H9 (cell line): ENCODE measurements around the gene CBLN3. TPM values are rescaled to one million over a fixed set of nuclear protein-coding genes. Genes with fewer than 3 reads are reported as not detected.

Source experiments
- DNase-seq: peaks from one replicate; pipeline ENCODE4 v3.0.0-alpha.2; 2017
- H2AFZ ChIP-seq: one replicate; pipeline ENCODE4 v1.6.1; 2013; ENCODE audit warnings: mild to moderate bottlenecking, low read length, control low read depth, moderate library complexity
- H2AK5ac ChIP-seq: 2 replicates; pipeline ENCODE4 v1.6.1; 2013; ENCODE audit warnings: low read length, control low read depth, mixed read lengths; ENCODE audit not compliant: insufficient read length
- H2BK120ac ChIP-seq: one replicate; pipeline ENCODE4 v1.6.1; 2013; ENCODE audit warnings: low read depth, mild to moderate bottlenecking, low read length, control low read depth, inconsistent platforms; ENCODE audit not compliant: poor library complexity, severe bottlenecking
- H2BK12ac ChIP-seq: 2 replicates; pipeline ENCODE4 v1.6.1; 2013; ENCODE audit warnings: low read length, control low read depth, mixed read lengths, low read depth; ENCODE audit not compliant: insufficient read length
- H2BK15ac ChIP-seq: 2 replicates; pipeline ENCODE4 v1.6.1; 2013; ENCODE audit warnings: low read depth, low read length, control low read depth
- H2BK20ac ChIP-seq: one replicate; pipeline ENCODE4 v1.6.1; 2013; ENCODE audit warnings: low read depth, mild to moderate bottlenecking, low read length, control low read depth, inconsistent platforms; ENCODE audit not compliant: poor library complexity, severe bottlenecking
- H2BK5ac ChIP-seq: 2 replicates; pipeline ENCODE4 v1.6.1; 2013; ENCODE audit warnings: low read length, control low read depth, mixed read lengths; ENCODE audit not compliant: insufficient read length
- H3K14ac ChIP-seq: 2 replicates; pipeline ENCODE4 v1.6.1; 2013; ENCODE audit warnings: low read length, control low read depth; ENCODE audit not compliant: insufficient read depth
- H3K18ac ChIP-seq: 2 replicates; pipeline ENCODE4 v1.6.1; 2013; ENCODE audit warnings: low read depth, mild to moderate bottlenecking, mixed read lengths, low read length, control low read depth; ENCODE audit not compliant: insufficient read length
- H3K23ac ChIP-seq: 2 replicates; pipeline ENCODE4 v1.6.1; 2013; ENCODE audit warnings: low read length, control low read depth, mixed read lengths, low read depth; ENCODE audit not compliant: insufficient read length
- H3K23me2 ChIP-seq: 2 replicates; pipeline ENCODE4 v1.6.1; 2013; ENCODE audit warnings: low read depth, mild to moderate bottlenecking, mixed read lengths, low read length, control low read depth; ENCODE audit not compliant: insufficient read length, poor library complexity, severe bottlenecking
- H3K27ac ChIP-seq: 2 replicates; pipeline ENCODE4 v1.5.1; 2013; ENCODE audit warnings: low read length, control low read depth, mixed read lengths, low read depth; ENCODE audit not compliant: insufficient read length
- H3K27me3 ChIP-seq: 2 replicates; pipeline ENCODE4 v1.6.1; 2013; ENCODE audit warnings: low read length, control low read depth, inconsistent platforms; ENCODE audit not compliant: insufficient read depth
- H3K4ac ChIP-seq: 2 replicates; pipeline ENCODE4 v1.6.1; 2013; ENCODE audit warnings: low read depth, mild to moderate bottlenecking, control low read depth, inconsistent platforms, low read length, moderate library complexity
- H3K4me1 ChIP-seq: 2 replicates; pipeline ENCODE4 v1.6.1; 2013; ENCODE audit warnings: low read length, control low read depth, inconsistent platforms; ENCODE audit not compliant: insufficient read depth
- H3K4me2 ChIP-seq: 2 replicates; pipeline ENCODE4 v1.6.1; 2013; ENCODE audit warnings: low read length, control low read depth, mixed read lengths; ENCODE audit not compliant: insufficient read length, insufficient read depth
- H3K56ac ChIP-seq: 2 replicates; pipeline ENCODE4 v1.6.1; 2013; ENCODE audit warnings: low read depth, mild to moderate bottlenecking, mixed read lengths, low read length, control low read depth; ENCODE audit not compliant: insufficient read length
- H3K79me1 ChIP-seq: 2 replicates; pipeline ENCODE4 v1.6.1; 2013; ENCODE audit warnings: low read depth, mild to moderate bottlenecking, moderate library complexity, low read length, control low read depth, inconsistent platforms; ENCODE audit not compliant: insufficient read depth, poor library complexity, severe bottlenecking
- H3K79me2 ChIP-seq: 2 replicates; pipeline ENCODE4 v1.6.1; 2013; ENCODE audit warnings: low read length, control low read depth, inconsistent platforms; ENCODE audit not compliant: insufficient read depth
- H3K9ac ChIP-seq: 2 replicates; pipeline ENCODE4 v1.6.1; 2013; ENCODE audit warnings: low read length, control low read depth, mixed read lengths; ENCODE audit not compliant: insufficient read length; ENCODE audit errors: extremely low read depth
- H3K9me3 ChIP-seq: one replicate; pipeline ENCODE4 v1.6.1; 2013; ENCODE audit warnings: low read depth, low read length, inconsistent platforms; ENCODE audit not compliant: control insufficient read depth
- H3T11ph ChIP-seq: one replicate; pipeline ENCODE4 v1.6.1; 2013; ENCODE audit warnings: mild to moderate bottlenecking, low read length, control low read depth, inconsistent platforms
- H4K20me1 ChIP-seq: one replicate; pipeline ENCODE4 v1.6.1; 2013; ENCODE audit not compliant: control insufficient read depth, insufficient read length, insufficient read depth
- H4K5ac ChIP-seq: 2 replicates; pipeline ENCODE4 v1.6.1; 2013; ENCODE audit warnings: low read depth, mild to moderate bottlenecking, mixed read lengths, low read length, control low read depth; ENCODE audit not compliant: insufficient read length
- H4K8ac ChIP-seq: replicated peaks from 2 replicates; pipeline ENCODE4 v1.6.1; 2013; ENCODE audit warnings: low read length, control low read depth, mixed read lengths, low read depth; ENCODE audit not compliant: insufficient read length
- H4K91ac ChIP-seq: 2 replicates; pipeline ENCODE4 v1.6.1; 2013; ENCODE audit warnings: low read depth, mild to moderate bottlenecking, moderate library complexity, mixed read lengths, low read length, control low read depth; ENCODE audit not compliant: insufficient read length
- H3K27ac Mint-ChIP-seq, 3 experiments: 2 replicates in 2 of 3; 3 replicates in 1 of 3; pipeline ENCODE4 v1.8.0; 2020 to 2021; ENCODE audit warnings: mixed read lengths in 3 of 3, mild to moderate bottlenecking in 1 of 3, moderate library complexity in 1 of 3
- H3K27me3 Mint-ChIP-seq: 2 replicates; pipeline ENCODE4 v1.8.0; 2021; ENCODE audit warnings: low read depth, mild to moderate bottlenecking, moderate library complexity, mixed read lengths
- H3K36me3 Mint-ChIP-seq, 3 experiments: 2 replicates in 2 of 3; 3 replicates in 1 of 3; pipeline ENCODE4 v1.8.0; 2020 to 2021; ENCODE audit warnings: low read depth in 3 of 3, mixed read lengths in 3 of 3; ENCODE audit not compliant: insufficient read depth in 1 of 3
- H3K4me1 Mint-ChIP-seq, 2 experiments: 2 replicates each; pipeline ENCODE4 v1.8.0; 2020; ENCODE audit warnings: mixed read lengths in 2 of 2
- H3K4me3 Mint-ChIP-seq, 2 experiments: 2 replicates in 1 of 2; 3 replicates in 1 of 2; pipeline ENCODE4 v1.8.0; 2020 to 2021; ENCODE audit warnings: mild to moderate bottlenecking in 2 of 2, mixed read lengths in 2 of 2, moderate library complexity in 1 of 2
- H3K9me3 Mint-ChIP-seq, 2 experiments: 2 replicates in 1 of 2; 3 replicates in 1 of 2; pipeline ENCODE4 v1.8.0; 2020; ENCODE audit warnings: mild to moderate bottlenecking in 2 of 2, mixed read lengths in 2 of 2, moderate library complexity in 1 of 2
- CTCF ChIP-seq: fragments of 200-600 bp; sonication (generic); conservative IDR thresholded peaks from 3 replicates; pipeline ENCODE4 v1.8.0; 2021; ENCODE audit warnings: antibody characterized with exemption, mild to moderate bottlenecking
- WGBS: extraction: QIAGEN DNeasy Blood & Tissue Kit; methylation state at CpG from one replicate; pipeline ENCODE4 v1.1.7; 2013; ENCODE audit warnings: missing lambda C conversion rate, low lambda C conversion rate, mixed read lengths; ENCODE audit not compliant: insufficient read length; ENCODE audit errors: extremely low coverage; 5-methylcytosine and 5-hydroxymethylcytosine counted together
- total RNA-seq: library from RNA; stranded (reverse); gene quantifications from 2 replicates; pipeline ENCODE4 v1.2.1, GENCODE V29; 2021

CBLN3 gene
- total RNA-seq, 1 experiment from 2014 or later: 0.39 TPM

- H2BK12ac ChIP-seq: no peak overlapping the region
- no CpG with 5 or more reads among the region's 12 CpGs for WGBS
- H3K18ac ChIP-seq: no peak overlapping the region
- H3T11ph ChIP-seq: no peak overlapping the region
- no peak overlapping the region for H3K27ac ChIP-seq
- no peak overlapping the region for H4K91ac ChIP-seq
- H2AK5ac ChIP-seq: no peak overlapping the region
- no peak overlapping the region for H3K56ac ChIP-seq
- no peak overlapping the region for H3K4ac ChIP-seq
- no peak overlapping the region for H4K5ac ChIP-seq
- H3K4me2 ChIP-seq: peak overlapping the region; percentile 69
- H2BK120ac ChIP-seq: no peak overlapping the region
- H2AFZ ChIP-seq: no peak overlapping the region
- no peak overlapping the region for H4K8ac ChIP-seq
- peaks cover 2% of the 10 kb centered on the region for H3K79me1 ChIP-seq
- H3K79me2 ChIP-seq: no peaks in the 10 kb centered on the region
- no peaks in the 10 kb centered on the region for H3K4me1 ChIP-seq
- H2BK5ac ChIP-seq: no peak overlapping the region
- no peak overlapping the region for H2BK15ac ChIP-seq
- H3K9me3 ChIP-seq: no peaks in the 10 kb centered on the region
- H3K23ac ChIP-seq: no peak overlapping the region
- no peaks in the 10 kb centered on the region for H3K27me3 ChIP-seq
- no peaks in the 10 kb centered on the region; a peak in 1 of 5 replicates for H3K9me3 Mint-ChIP-seq
- peak overlapping the region; percentile 90 to 91 for H3K4me3 Mint-ChIP-seq
- TF ChIP-seq CTCF: no peak
- H3K14ac ChIP-seq: peak overlapping the region; percentile 55; the same call in 1 of the 2 replicates
- DNase-seq: no peak
- no peak overlapping the region for H2BK20ac ChIP-seq
- H4K20me1 ChIP-seq: no peaks in the 10 kb centered on the region
- H3K27me3 Mint-ChIP-seq: no peaks in the 10 kb centered on the region; the same call in 1 of the 2 replicates
- peak overlapping the region; percentile 70 for H3K9ac ChIP-seq
- H3K36me3 Mint-ChIP-seq: peaks cover 19 to 44% (median 41%) of the 10 kb centered on the region in 3 experiments
- H3K4me1 Mint-ChIP-seq: peaks cover 13 to 15% of the 10 kb centered on the region in 2 experiments
- peaks cover 10% of the 10 kb centered on the region for H3K23me2 ChIP-seq
- H3K27ac Mint-ChIP-seq: peak overlapping the region; percentile 50 to 100 (median 99); a peak in 6 of 7 replicates
Measured at GRCh38 chr14:24441904-24442239, 12.4 kb upstream of the CBLN3 start.
